ENCODE results near the gene KBTBD12. TPM values are rescaled to one million over a fixed set of nuclear protein-coding genes. Genes with fewer than 3 reads are reported as not detected.

Gene KBTBD12
- total and polyA plus RNA-seq, 10 of the 15 experiments (the other 5 are each of a cell fraction or from before 2014, with no cell fraction given) = 0.01 to 0.11 TPM; not detected in 8

- Histone ChIP-seq H3K4me2 (ENCODE audit: control insufficient read depth, insufficient read depth) (no peak overlapping the region), H3K9me3 (replicated peaks; ENCODE audit: control insufficient read depth, insufficient read depth, low read length) (no peaks in the 10 kb centered on the region; the same call in 2 of the 3 replicates), H2AFZ (ENCODE audit: control insufficient read depth, low read depth, low read length) (no peak overlapping the region), H3K4me1 (ENCODE audit: control insufficient read depth, insufficient read depth, low read length) (no peaks in the 10 kb centered on the region), H3K36me3 (ENCODE audit: control insufficient read depth in 2 of 2, insufficient read depth in 2 of 2, low read length in 1 of 2) (no peaks in the 10 kb centered on the region), H3K4me3 (no peak overlapping the region), H3K9ac (ENCODE audit: control insufficient read depth, insufficient read depth, low read length) (no peak overlapping the region), H4K20me1 (ENCODE audit: control insufficient read depth, insufficient read depth) (no peaks in the 10 kb centered on the region), H3K27ac (ENCODE audit: control insufficient read depth, insufficient read depth) (no peak overlapping the region), H3K79me2 (ENCODE audit: control insufficient read depth, insufficient read depth, low read length) (no peaks in the 10 kb centered on the region), H3K27me3 (replicated peaks in 1 of 2; ENCODE audit: control insufficient read depth in 2 of 2, insufficient read depth in 2 of 2, low read length in 1 of 2) (peaks cover 0 to 6% of the 10 kb centered on the region in 2 experiments; a peak in 1 of 4 replicates)
- RAD21 ChIA-PET (ENCODE audit: unreplicated experiment) = no interaction called here
- no peak for DNase-seq (ENCODE audit: low read depth, low spot score)
- no peak for FAIRE-seq
- SMC1A ChIA-PET (ENCODE audit: uncharacterized antibody, unreplicated experiment) = interaction anchor here (0.7 to 1.1 kb wide), 2 partner anchors 10 to 64 kb away, joined by 3 read pairs; no protein-coding TSS in a partner anchor
- 49% methylated on average over 4 of the region's 4 CpGs for WGBS (ENCODE audit: insufficient coverage, insufficient replicate concordance, low lambda C conversion rate, missing lambda C conversion rate)
- TF ChIP-seq, protein P1, sequence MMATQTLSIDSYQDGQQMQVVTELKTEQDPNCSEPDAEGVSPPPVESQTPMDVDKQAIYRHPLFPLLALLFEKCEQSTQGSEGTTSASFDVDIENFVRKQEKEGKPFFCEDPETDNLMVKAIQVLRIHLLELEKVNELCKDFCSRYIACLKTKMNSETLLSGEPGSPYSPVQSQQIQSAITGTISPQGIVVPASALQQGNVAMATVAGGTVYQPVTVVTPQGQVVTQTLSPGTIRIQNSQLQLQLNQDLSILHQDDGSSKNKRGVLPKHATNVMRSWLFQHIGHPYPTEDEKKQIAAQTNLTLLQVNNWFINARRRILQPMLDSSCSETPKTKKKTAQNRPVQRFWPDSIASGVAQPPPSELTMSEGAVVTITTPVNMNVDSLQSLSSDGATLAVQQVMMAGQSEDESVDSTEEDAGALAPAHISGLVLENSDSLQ (IDR thresholded peaks at IDR 0.05) = no peak
- no peak for TF ChIP-seq STAT1 (conservative IDR thresholded peaks at IDR 0.05)
- no peak for TF ChIP-seq RELA (IDR thresholded peaks at IDR 0.05; ENCODE audit: borderline replicate concordance, partially characterized antibody)
- TF ChIP-seq NRF1 (conservative IDR thresholded peaks at IDR 0.05; ENCODE audit: low read depth, low read length) = no peak
- TF ChIP-seq JUNB (IDR thresholded peaks at IDR 0.05) = no peak
- no peak for TF ChIP-seq POLR2AphosphoS5 (IDR thresholded peaks at IDR 0.05; ENCODE audit: low read length)
- no peak for TF ChIP-seq ATF7 (IDR thresholded peaks at IDR 0.05; ENCODE audit: low read depth)
- no peak for TF ChIP-seq CHD4 (IDR thresholded peaks at IDR 0.05)
- TF ChIP-seq ZBTB4 (CRISPR knock-in tag; IDR thresholded peaks at IDR 0.05) = no peak
- TF ChIP-seq CEBPB (IDR thresholded peaks at IDR 0.05; ENCODE audit: borderline replicate concordance in 1 of 2, low read depth in 2 of 2, low read length in 2 of 2) = no peak
- no peak for TF ChIP-seq ZNF592 (IDR thresholded peaks at IDR 0.05)
- TF ChIP-seq EED (IDR thresholded peaks at IDR 0.05; ENCODE audit: low read depth) = no peak
- POLR2A ChIA-PET = no interaction called here
- intact Hi-C loops (cut with micrococcal nuclease; ENCODE audit: unreplicated experiment) = no loop called here
- BruUV-seq (replicated peaks) = no TSS peak
- CTCF ChIA-PET = no interaction called here
- in situ Hi-C loops (cut with MboI) = no loop called here
- ATAC-seq = no peak
Measured at GRCh38 chr3:127938800-127939199, 23.8 kb downstream of the KBTBD12 start.

All from GM12878 (cell line).